ENCODE data around the gene RSPO3. TPM values are rescaled to one million over a fixed set of nuclear protein-coding genes. Genes with fewer than 3 reads are reported as not detected.
A peak's percentile ranks its signal among the peaks of the same experiment; 100 is the strongest.

RSPO3 gene
- total RNA-seq, 6 donors from 2014 or later: 0.22 to 6.7 (median 1.4) TPM

DNA sequence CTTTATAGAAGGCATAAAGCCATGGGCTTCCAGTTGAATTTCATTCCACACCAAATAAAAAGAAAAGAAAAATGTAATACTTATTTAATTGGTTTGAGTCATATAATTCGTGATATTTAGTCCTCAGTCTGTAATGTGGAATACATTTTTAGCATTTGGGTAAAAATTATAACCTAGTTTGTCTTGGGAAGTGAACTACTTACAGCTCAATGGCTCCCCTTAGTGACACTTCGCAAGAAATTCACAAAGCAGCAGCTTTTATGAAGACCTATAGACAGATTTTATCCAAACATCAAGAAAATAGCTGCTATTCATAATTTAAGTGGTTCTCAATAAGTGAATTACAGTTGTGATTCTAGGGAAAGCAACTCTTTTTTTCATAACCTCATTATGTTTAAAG, 72.1 kb downstream of the RSPO3 start:
- no peaks in the 10 kb centered on the region for H3K27me3 ChIP-seq
- H3K4me3 ChIP-seq: no peak overlapping the region
- ATAC-seq (ENCODE audit: low FRiP score in 2 of 2): peak in 1 of 2 donors; percentile 57
- no peaks in the 10 kb centered on the region for H3K9me3 ChIP-seq
- no peaks in the 10 kb centered on the region for H3K36me3 ChIP-seq
- no peak overlapping the region for H3K27ac ChIP-seq
- TF ChIP-seq POLR2A (IDR thresholded peaks at IDR 0.05) (no peak), EP300 (IDR thresholded peaks at IDR 0.05) (no peak), POLR2AphosphoS5 (IDR thresholded peaks at IDR 0.05) (no peak)
- TF ChIP-seq, protein P1, sequence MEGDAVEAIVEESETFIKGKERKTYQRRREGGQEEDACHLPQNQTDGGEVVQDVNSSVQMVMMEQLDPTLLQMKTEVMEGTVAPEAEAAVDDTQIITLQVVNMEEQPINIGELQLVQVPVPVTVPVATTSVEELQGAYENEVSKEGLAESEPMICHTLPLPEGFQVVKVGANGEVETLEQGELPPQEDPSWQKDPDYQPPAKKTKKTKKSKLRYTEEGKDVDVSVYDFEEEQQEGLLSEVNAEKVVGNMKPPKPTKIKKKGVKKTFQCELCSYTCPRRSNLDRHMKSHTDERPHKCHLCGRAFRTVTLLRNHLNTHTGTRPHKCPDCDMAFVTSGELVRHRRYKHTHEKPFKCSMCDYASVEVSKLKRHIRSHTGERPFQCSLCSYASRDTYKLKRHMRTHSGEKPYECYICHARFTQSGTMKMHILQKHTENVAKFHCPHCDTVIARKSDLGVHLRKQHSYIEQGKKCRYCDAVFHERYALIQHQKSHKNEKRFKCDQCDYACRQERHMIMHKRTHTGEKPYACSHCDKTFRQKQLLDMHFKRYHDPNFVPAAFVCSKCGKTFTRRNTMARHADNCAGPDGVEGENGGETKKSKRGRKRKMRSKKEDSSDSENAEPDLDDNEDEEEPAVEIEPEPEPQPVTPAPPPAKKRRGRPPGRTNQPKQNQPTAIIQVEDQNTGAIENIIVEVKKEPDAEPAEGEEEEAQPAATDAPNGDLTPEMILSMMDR (IDR thresholded peaks at IDR 0.05): peak in 4 of 6 experiments; percentile 21 to 38 (median 30)
- H3K4me1 ChIP-seq: peaks cover 3 to 13% (median 4%) of the 10 kb centered on the region in 4 donors
- 33 to 35% methylated on average over 2 of the region's 2 CpGs for WGBS, 2 donors
- DNase-seq: no peak

DNA sequence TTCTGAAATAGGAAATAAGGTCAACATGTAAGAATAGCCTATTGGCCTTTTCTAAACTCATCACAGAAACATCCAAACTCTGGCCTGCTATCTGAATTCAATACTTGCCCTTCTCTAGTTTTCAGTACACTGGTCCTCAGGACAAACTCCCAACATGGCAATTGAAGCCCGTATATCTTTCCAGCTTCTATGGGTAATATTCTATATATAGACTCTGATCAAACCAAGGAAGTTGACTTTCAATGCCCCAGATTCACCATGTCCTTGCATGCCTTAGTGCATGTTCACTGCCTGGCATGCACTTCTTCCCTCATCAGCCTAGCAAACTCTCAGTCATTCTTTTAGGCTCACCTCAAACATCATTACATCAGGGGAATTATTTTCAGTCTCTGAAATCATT, 73.2 kb downstream of the RSPO3 start:
- H3K27me3 ChIP-seq: no peaks in the 10 kb centered on the region
- DNase-seq (no peak), ATAC-seq (ENCODE audit: low FRiP score in 2 of 2) (no peak)
- TF ChIP-seq EP300 (IDR thresholded peaks at IDR 0.05) (no peak), POLR2A (IDR thresholded peaks at IDR 0.05) (no peak), POLR2AphosphoS5 (IDR thresholded peaks at IDR 0.05) (no peak)
- TF ChIP-seq, protein P1 (IDR thresholded peaks at IDR 0.05): no peak
- no peak overlapping the region for H3K27ac ChIP-seq
- no peaks in the 10 kb centered on the region for H3K9me3 ChIP-seq
- no peaks in the 10 kb centered on the region for H3K36me3 ChIP-seq
- WGBS, 2 donors: 62 to 65% methylated on average over 1 of the region's 1 CpG
- no peak overlapping the region for H3K4me3 ChIP-seq
- H3K4me1 ChIP-seq: peaks cover 3 to 13% (median 4%) of the 10 kb centered on the region in 4 donors

DNA sequence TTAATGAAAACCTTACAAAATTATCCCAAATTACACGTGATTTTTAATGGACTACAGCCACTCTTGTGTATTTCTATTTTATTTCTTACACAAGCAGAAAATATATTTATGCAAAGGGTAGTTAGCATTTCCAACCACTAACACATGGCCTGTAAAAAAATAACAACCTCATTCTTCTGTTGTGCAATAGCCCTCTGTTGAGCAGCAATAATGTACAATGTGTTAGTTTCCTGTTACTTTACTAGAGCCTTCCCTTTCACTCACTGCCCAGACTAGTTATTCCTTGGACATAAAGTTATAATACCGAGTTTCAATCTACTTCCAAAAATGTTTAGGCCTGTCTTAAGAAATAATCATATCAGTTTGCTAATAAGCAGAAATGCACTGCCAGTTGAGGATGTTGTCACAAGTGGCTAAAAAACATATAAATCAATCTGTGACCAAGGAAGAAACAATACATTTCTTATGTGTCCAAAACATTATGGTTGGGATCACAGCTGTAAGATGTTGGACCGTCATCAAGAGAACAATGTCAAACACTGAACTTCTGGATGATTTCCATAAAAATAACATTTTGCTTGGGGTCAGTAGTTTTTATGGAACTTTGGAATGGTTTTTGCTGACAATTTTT, 74.6 kb downstream of the RSPO3 start:
- H3K27ac ChIP-seq: peak overlapping the region in 3 of 4 donors; percentile 6 to 57 (median 49)
- TF ChIP-seq EP300 (IDR thresholded peaks at IDR 0.05): peak in 1 of 4 donors; percentile 15
- TF ChIP-seq, protein P1 (IDR thresholded peaks at IDR 0.05): no peak
- no peaks in the 10 kb centered on the region for H3K9me3 ChIP-seq
- ATAC-seq (ENCODE audit: low FRiP score in 2 of 2): peak in 1 of 2 donors; percentile 87
- peaks cover 3 to 13% (median 4%) of the 10 kb centered on the region in 4 donors for H3K4me1 ChIP-seq
- no peaks in the 10 kb centered on the region for H3K36me3 ChIP-seq
- no peak overlapping the region for H3K4me3 ChIP-seq
- no peaks in the 10 kb centered on the region for H3K27me3 ChIP-seq
- DNase-seq: no peak
- WGBS, 2 donors: 31 to 41% methylated on average over 3 of the region's 3 CpGs

DNA sequence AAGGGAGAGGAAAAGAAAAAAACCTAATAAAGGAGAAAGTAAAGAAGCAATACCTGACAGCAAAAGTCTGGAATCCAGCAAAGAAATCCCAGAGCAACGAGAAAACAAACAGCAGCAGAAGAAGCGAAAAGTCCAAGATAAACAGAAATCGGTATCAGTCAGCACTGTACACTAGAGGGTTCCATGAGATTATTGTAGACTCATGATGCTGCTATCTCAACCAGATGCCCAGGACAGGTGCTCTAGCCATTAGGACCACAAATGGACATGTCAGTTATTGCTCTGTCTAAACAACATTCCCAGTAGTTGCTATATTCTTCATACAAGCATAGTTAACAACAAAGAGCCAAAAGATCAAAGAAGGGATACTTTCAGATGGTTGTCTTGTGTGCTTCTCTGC, 77.4 kb downstream of the RSPO3 start:
- no peak overlapping the region for H3K27ac ChIP-seq
- WGBS, 2 donors: 80% methylated on average over 3 of the region's 3 CpGs
- no peaks in the 10 kb centered on the region for H3K27me3 ChIP-seq
- ATAC-seq (ENCODE audit: low FRiP score in 2 of 2) (no peak), DNase-seq (no peak)
- peaks cover 3 to 13% (median 6%) of the 10 kb centered on the region in 4 donors for H3K4me1 ChIP-seq
- no peaks in the 10 kb centered on the region for H3K9me3 ChIP-seq
- no peaks in the 10 kb centered on the region for H3K36me3 ChIP-seq
- no peak overlapping the region for H3K4me3 ChIP-seq
- TF ChIP-seq, protein P1 (IDR thresholded peaks at IDR 0.05): no peak
- TF ChIP-seq POLR2A (IDR thresholded peaks at IDR 0.05): no peak
- no peak for TF ChIP-seq EP300 (IDR thresholded peaks at IDR 0.05)
- TF ChIP-seq POLR2AphosphoS5 (IDR thresholded peaks at IDR 0.05): no peak

DNA sequence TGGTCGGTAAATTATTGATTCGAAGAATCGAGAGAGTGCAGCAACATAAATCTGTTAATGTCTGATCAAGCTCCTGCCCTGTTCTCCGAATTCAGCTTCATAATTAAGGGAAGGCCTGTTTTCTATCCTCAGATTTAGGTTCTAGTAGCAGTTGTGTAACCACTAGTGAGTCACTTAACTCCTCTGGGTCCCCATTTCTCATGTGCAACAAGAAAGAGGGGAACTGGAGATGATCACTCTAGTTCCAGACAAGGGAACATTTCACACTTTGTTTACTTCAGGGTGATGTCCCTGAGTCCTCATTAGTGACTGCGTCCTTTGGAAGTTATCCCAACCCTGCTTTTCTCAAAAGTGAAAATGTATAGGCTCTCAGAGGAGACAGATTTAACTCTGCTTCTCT, 80.1 kb downstream of the RSPO3 start:
- DNase-seq (no peak), ATAC-seq (ENCODE audit: low FRiP score in 2 of 2) (peak in 1 of 2 donors; percentile 91)
- WGBS, 2 donors: 85 to 87% methylated on average over 5 of the region's 5 CpGs
- peaks cover 0 to 3% (median 0%) of the 10 kb centered on the region in 4 donors for H3K4me1 ChIP-seq
- H3K9me3 ChIP-seq: no peaks in the 10 kb centered on the region
- H3K27ac ChIP-seq: peak overlapping the region in 3 of 4 donors; percentile 35 to 48 (median 46)
- TF ChIP-seq EP300 (IDR thresholded peaks at IDR 0.05) (peak in 1 of 4 donors; percentile 15), POLR2A (IDR thresholded peaks at IDR 0.05) (no peak), POLR2AphosphoS5 (IDR thresholded peaks at IDR 0.05) (peak in 1 of 2 donors; percentile 18)
- TF ChIP-seq, protein P1 (IDR thresholded peaks at IDR 0.05): no peak
- H3K4me3 ChIP-seq: no peak overlapping the region
- H3K36me3 ChIP-seq: no peaks in the 10 kb centered on the region
- no peaks in the 10 kb centered on the region for H3K27me3 ChIP-seq

Data from upper lobe of left lung (tissue), 6 donors.